Body of pancreas (tissue), 4 donors: Measurements from ENCODE around the gene HADH.

Experiments used
- CTCF ChIP-seq, 7 experiments: fragments of 450-650 bp in 4 of 7; fragments of 200-600 bp in 3 of 7; sonication (generic) in 3 of 7; IDR thresholded peaks; one replicate each; pipeline ENCODE4 v1.5.1; 2016 to 2019; ENCODE audit warnings: antibody characterized with exemption in 7 of 7
- POLR2A ChIP-seq, 3 donors: fragments of 450-650 bp; IDR thresholded peaks; one replicate each; pipeline ENCODE4 v1.6.1; 2016; ENCODE audit warnings: antibody characterized with exemption in 3 of 3, mild to moderate bottlenecking in 2 of 3

- TF ChIP-seq CTCF (IDR thresholded peaks at IDR 0.05) (no peak), POLR2A (IDR thresholded peaks at IDR 0.05) (no peak)
Measured at GRCh38 chr4:107988763-107989035, 990 bp upstream of the HADH start.
